HCT116 (cell line): ENCODE data around the gene APOOL. TPM values are rescaled to one million over a fixed set of nuclear protein-coding genes. Genes with fewer than 3 reads are reported as not detected.

Source experiments
- ATAC-seq: fragments of 200-7000 bp; cut with Tn5 transposase; 2 replicates; pipeline ENCODE4 v1.9.1; 2020; ENCODE audit warnings: mild to moderate bottlenecking, moderate library complexity
- BruUV-seq: library from RNA; stranded (reverse); fragments of 400-500 nt; replicated peaks from 2 replicates; lab custom pipeline; 2021; lab: Mats Ljungman, UMichigan
- CTCF ChIA-PET: fragments of 300-600 bp; sonication (Branson Sonifier 250); formaldehyde crosslinking; loops from one replicate; lab custom pipeline; 2021; ENCODE audit warnings: antibody characterized with exemption; lab: Charles Lee
- POLR2A ChIA-PET: fragments of 300-600, 350-600 bp; sonication (Branson Sonifier 250); formaldehyde crosslinking; loops from one replicate; lab custom pipeline; 2021; ENCODE audit warnings: antibody characterized with exemption; lab: Charles Lee
- RAD21 ChIA-PET, 2 experiments: fragments of 300-600 bp; sonication (Branson Sonifier 250); formaldehyde crosslinking; loops; one replicate each; lab custom pipeline; 2023; ENCODE audit warnings: low total read pairs in 2 of 2; ENCODE audit not compliant: uncharacterized antibody in 2 of 2, unreplicated experiment in 2 of 2, low non-redundant PET in 1 of 2; lab: Charles Lee
- DNase-seq: peaks from one replicate; pipeline ENCODE4 v3.0.0-alpha.2; 2010; ENCODE audit warnings: low read depth, low spot score
- H2AFZ ChIP-seq: fragments of 200-600 bp; shearing (Covaris generic), sonication (generic); 2 replicates; pipeline ENCODE4 v1.6.1; 2017; ENCODE audit warnings: low read depth, mixed run types, mixed read lengths, antibody characterized with exemption, low read length; ENCODE audit not compliant: poor library complexity, severe bottlenecking
- H3K27ac ChIP-seq: 2 replicates; pipeline ENCODE4 v1.5.1; 2012; ENCODE audit warnings: low read depth, low read length
- H3K27me3 ChIP-seq: fragments of 200-600 bp; sonication (generic); 2 replicates; pipeline ENCODE4 v1.6.1; 2016; ENCODE audit warnings: mixed run types, low read length, mixed read lengths; ENCODE audit not compliant: insufficient read depth
- H3K36me3 ChIP-seq, 2 experiments: fragments of 200-500 bp in 1 of 2; fragments of 200-600 bp in 1 of 2; sonication (Bioruptor generic) in 1 of 2; sonication (generic) in 1 of 2; 2 replicates each; pipeline versions ENCODE4 v1.5.1 to v1.6.1; 2014 to 2016; ENCODE audit warnings: low read length in 2 of 2, inconsistent platforms in 1 of 2, mixed read lengths in 1 of 2, mixed run types in 1 of 2; ENCODE audit not compliant: insufficient read depth in 2 of 2, control insufficient read depth in 1 of 2
- H3K4me1 ChIP-seq, 2 experiments: fragments of 200-600 bp in 1 of 2; sonication (generic) in 1 of 2; 2 replicates each; pipeline versions ENCODE4 v1.5.1 to v1.6.1; 2012 to 2017; ENCODE audit warnings: low read length in 2 of 2, inconsistent platforms in 1 of 2, mild to moderate bottlenecking in 1 of 2, mixed read lengths in 1 of 2, mixed run types in 1 of 2, moderate library complexity in 1 of 2; ENCODE audit not compliant: insufficient read depth in 2 of 2, control insufficient read depth in 1 of 2
- H3K4me2 ChIP-seq: fragments of 200-600 bp; sonication (generic); 2 replicates; pipeline ENCODE4 v1.6.1; 2017; ENCODE audit warnings: mixed run types, low read length, mixed read lengths
- H3K4me3 ChIP-seq, 2 experiments: fragments of 200-600 bp in 1 of 2; sonication (generic) in 1 of 2; replicated peaks in 1 of 2; 2 replicates each; pipeline ENCODE4 v1.5.1; 2011 to 2016; ENCODE audit warnings: low read length in 2 of 2, control low read depth in 1 of 2, low read depth in 1 of 2, mild to moderate bottlenecking in 1 of 2, mixed read lengths in 1 of 2, mixed run types in 1 of 2
- H3K79me2 ChIP-seq: fragments of 200-600 bp; sonication (generic); 2 replicates; pipeline ENCODE4 v1.6.1; 2017; ENCODE audit warnings: mild to moderate bottlenecking, mixed run types, low read length, moderate library complexity, mixed read lengths; ENCODE audit not compliant: insufficient read depth
- H3K9ac ChIP-seq: fragments of 200-600 bp; sonication (generic); 2 replicates; pipeline ENCODE4 v1.6.1; 2016; ENCODE audit warnings: low read length, mixed read lengths
- H3K9me2 ChIP-seq: fragments of 200-600 bp; sonication (generic), shearing (Covaris generic); 2 replicates; pipeline ENCODE4 v1.6.1; 2017; ENCODE audit warnings: mixed run types, mild to moderate bottlenecking, moderate library complexity; ENCODE audit not compliant: insufficient read depth
- H3K9me3 ChIP-seq, 2 experiments: fragments of 200-500 bp in 1 of 2; fragments of 200-600 bp in 1 of 2; sonication (Bioruptor generic) in 1 of 2; sonication (generic) in 1 of 2; 2 replicates each; pipeline ENCODE4 v1.6.1; 2014 to 2017; ENCODE audit warnings: low read length in 2 of 2, mixed read lengths in 2 of 2, inconsistent platforms in 1 of 2, low read depth in 1 of 2, mild to moderate bottlenecking in 1 of 2, mixed run types in 1 of 2, moderate library complexity in 1 of 2; ENCODE audit not compliant: control insufficient read depth in 1 of 2, insufficient read depth in 1 of 2
- H4K20me1 ChIP-seq: fragments of 200-600 bp; sonication (generic), shearing (Covaris generic); 2 replicates; pipeline ENCODE4 v1.6.1; 2017; ENCODE audit warnings: mixed run types, mild to moderate bottlenecking, moderate library complexity; ENCODE audit not compliant: insufficient read depth
- CBX3 ChIP-seq: IDR thresholded peaks from 2 replicates; pipeline ENCODE4 v1.6.1; 2012; ENCODE audit warnings: low read depth
- CEBPB ChIP-seq: IDR thresholded peaks from 2 replicates; pipeline ENCODE4 v1.6.1; 2012; ENCODE audit warnings: low read depth
- EGR1 ChIP-seq: IDR thresholded peaks from 2 replicates; pipeline ENCODE4 v1.6.1; 2012; ENCODE audit warnings: low read depth
- FOSL1 ChIP-seq: IDR thresholded peaks from 2 replicates; pipeline ENCODE4 v1.6.1; 2012; ENCODE audit warnings: low read depth
- POLR2AphosphoS5 ChIP-seq: IDR thresholded peaks from 2 replicates; pipeline ENCODE4 v1.6.1; 2011; ENCODE audit warnings: mild to moderate bottlenecking, low read depth, low read length, moderate library complexity
- RAD21 ChIP-seq: IDR thresholded peaks from 2 replicates; pipeline ENCODE4 v1.6.1; 2012; ENCODE audit warnings: low read depth, mild to moderate bottlenecking
- SP1 ChIP-seq: IDR thresholded peaks from 2 replicates; pipeline ENCODE4 v1.6.1; 2012; ENCODE audit warnings: low read depth
- TCF7L2 ChIP-seq: IDR thresholded peaks from 2 replicates; pipeline ENCODE4 v1.7.0; 2011; ENCODE audit warnings: borderline replicate concordance, inconsistent platforms; ENCODE audit not compliant: insufficient read depth, insufficient read length; ENCODE audit errors: extremely low read depth
- YY1 ChIP-seq: IDR thresholded peaks from 2 replicates; pipeline ENCODE4 v1.6.1; 2011; ENCODE audit warnings: low read length, low read depth, moderate library complexity, mild to moderate bottlenecking; ENCODE audit not compliant: insufficient replicate concordance; ENCODE audit errors: extremely low read depth
- ZFX ChIP-seq: fragments of 450-650 bp; IDR thresholded peaks from 2 replicates; pipeline ENCODE4 v1.6.1; 2017
- ZNF274 ChIP-seq: fragments of 200-500 bp; sonication (Bioruptor generic); IDR thresholded peaks from 2 replicates; pipeline ENCODE4 v1.6.1; 2014; ENCODE audit warnings: mild to moderate bottlenecking, low read depth, low read length, inconsistent platforms
- intact Hi-C: fragments of 100-400 bp; cut with micrococcal nuclease; formaldehyde crosslinking; loops from 2 replicates; pipeline ENCODE4 v1.10.0; 2022
- total RNA-seq: library from RNA; stranded (reverse); gene quantifications from one replicate; pipeline ENCODE4 v1.2.1, GENCODE V29; 2021; ENCODE audit not compliant: unreplicated experiment
- TF ChIP-seq, protein P1 (sequence below), 3 experiments: fragments of 200-600 bp in 1 of 3; sonication (generic) in 1 of 3; IDR thresholded peaks in 2 of 3; conservative IDR thresholded peaks in 1 of 3; 2 replicates each; pipeline ENCODE4 v1.5.1; 2012 to 2017; ENCODE audit warnings: low read depth in 2 of 3, low read length in 2 of 3, antibody characterized with exemption in 1 of 3, borderline replicate concordance in 1 of 3, control low read depth in 1 of 3, mild to moderate bottlenecking in 1 of 3, mixed read lengths in 1 of 3, mixed run types in 1 of 3, moderate library complexity in 1 of 3; ENCODE audit not compliant: insufficient read depth in 1 of 3

The APOOL gene
- total RNA-seq, 1 experiment from 2014 or later: 24.5 TPM

DNA sequence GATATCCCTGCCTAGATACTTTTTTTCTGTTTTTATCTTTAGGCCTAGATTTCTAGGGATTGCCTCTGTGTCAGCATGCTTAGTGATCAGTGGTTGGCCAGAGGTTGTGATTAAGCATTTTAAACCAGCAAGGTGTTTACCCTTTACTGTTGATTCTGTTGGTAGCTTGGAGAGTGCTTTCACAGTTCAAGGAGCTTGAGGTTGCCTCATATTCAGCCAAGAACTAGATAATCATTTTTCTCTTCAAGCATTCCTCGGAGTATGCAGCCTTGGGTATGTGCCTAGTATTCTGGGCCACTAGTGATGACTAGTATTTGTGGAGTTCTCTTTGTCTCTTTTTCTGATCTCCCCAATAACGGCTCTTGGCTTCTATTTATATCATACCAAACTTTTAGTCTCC lies 20.4 kb downstream of the APOOL start:
- Histone ChIP-seq H3K4me2 (no peak overlapping the region), H3K79me2 (peaks cover 2% of the 10 kb centered on the region; the same call in 1 of the 2 replicates), H3K36me3 (no peaks in the 10 kb centered on the region), H3K4me1 (no peaks in the 10 kb centered on the region), H4K20me1 (no peaks in the 10 kb centered on the region), H3K9me3 (no peaks in the 10 kb centered on the region), H3K27ac (no peak overlapping the region), H3K27me3 (no peaks in the 10 kb centered on the region), H2AFZ (no peak overlapping the region), H3K9ac (no peak overlapping the region), H3K9me2 (no peaks in the 10 kb centered on the region), H3K4me3 (no peak overlapping the region)
- DNase-seq (no peak), ATAC-seq (no peak)
- intact Hi-C loops: no loop called here
- TF ChIP-seq CBX3 (no peak), RAD21 (no peak), SP1 (no peak), ZNF274 (no peak), POLR2AphosphoS5 (no peak), FOSL1 (no peak), ZFX (no peak), TCF7L2 (no peak), YY1 (no peak), EGR1 (no peak), CEBPB (no peak)
- TF ChIP-seq, protein P1, sequence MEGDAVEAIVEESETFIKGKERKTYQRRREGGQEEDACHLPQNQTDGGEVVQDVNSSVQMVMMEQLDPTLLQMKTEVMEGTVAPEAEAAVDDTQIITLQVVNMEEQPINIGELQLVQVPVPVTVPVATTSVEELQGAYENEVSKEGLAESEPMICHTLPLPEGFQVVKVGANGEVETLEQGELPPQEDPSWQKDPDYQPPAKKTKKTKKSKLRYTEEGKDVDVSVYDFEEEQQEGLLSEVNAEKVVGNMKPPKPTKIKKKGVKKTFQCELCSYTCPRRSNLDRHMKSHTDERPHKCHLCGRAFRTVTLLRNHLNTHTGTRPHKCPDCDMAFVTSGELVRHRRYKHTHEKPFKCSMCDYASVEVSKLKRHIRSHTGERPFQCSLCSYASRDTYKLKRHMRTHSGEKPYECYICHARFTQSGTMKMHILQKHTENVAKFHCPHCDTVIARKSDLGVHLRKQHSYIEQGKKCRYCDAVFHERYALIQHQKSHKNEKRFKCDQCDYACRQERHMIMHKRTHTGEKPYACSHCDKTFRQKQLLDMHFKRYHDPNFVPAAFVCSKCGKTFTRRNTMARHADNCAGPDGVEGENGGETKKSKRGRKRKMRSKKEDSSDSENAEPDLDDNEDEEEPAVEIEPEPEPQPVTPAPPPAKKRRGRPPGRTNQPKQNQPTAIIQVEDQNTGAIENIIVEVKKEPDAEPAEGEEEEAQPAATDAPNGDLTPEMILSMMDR (IDR thresholded peaks at IDR 0.05 in 2 of 3, conservative IDR thresholded peaks at IDR 0.05 in 1 of 3; ENCODE audit: borderline replicate concordance in 1 of 3, insufficient read depth in 1 of 3, low read depth in 2 of 3, low read length in 2 of 3): no peak
- CTCF ChIA-PET: no interaction called here
- no TSS peak for BruUV-seq
- POLR2A ChIA-PET: no interaction called here
- RAD21 ChIA-PET: no interaction called here
